GM21390 (cell line): ENCODE measurements around the gene VAC14.
"Not testable (repeated sequence)": the region's sequence is repeated elsewhere in the genome, so short reads cannot be mapped to it uniquely, and the experiment has no call there.

Source experiments
- ATAC-seq: cut with Tn5 transposase; IDR thresholded peaks from one replicate; pipeline ENCODE4 v1.9.1; 2021; ENCODE audit not compliant: unreplicated experiment

Gene VAC14

DNA sequence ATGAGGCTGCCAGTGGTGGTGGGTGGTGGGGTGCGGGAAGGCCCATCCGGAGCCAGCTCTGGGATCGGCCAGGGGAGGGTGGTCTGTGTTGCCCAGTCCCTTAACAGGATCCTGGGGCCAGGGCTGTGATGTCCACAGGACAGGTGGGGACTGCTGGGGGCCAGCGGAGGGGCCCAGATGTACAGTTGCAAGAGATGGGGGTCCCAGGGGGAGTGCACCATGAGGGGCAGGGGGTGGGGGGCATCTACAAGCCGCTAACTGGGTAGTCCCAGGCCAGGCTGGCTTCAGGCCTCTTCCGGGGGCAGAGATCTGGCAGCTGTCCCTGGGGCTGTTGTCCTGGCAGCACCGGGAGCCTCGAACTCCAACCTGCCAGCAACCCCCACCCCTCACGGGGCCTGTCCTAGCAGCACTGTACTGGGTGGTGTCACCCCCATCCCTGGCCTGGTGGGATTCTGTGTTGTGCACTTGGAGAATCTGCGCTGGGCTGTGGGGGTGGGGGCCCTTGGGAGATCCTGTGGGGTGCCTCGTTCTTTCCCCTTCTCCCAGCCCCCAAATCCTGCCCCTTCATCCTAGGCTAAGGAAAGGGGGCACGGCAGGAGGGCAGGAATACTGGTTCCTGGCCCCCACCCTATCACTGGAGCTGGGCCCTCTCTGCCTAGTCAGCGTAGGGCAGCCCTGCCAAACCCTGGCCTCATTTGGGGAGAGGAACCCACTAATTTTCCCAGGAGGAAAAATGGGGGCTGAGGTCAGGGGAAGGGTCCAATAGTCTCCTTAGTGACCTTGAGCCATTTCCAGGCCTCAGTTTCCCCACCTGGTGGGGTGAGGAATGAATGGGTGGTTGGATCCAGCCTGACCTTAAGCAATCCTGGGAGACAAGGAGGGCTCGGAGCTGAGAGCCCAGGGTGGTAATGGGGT, 116.6 kb downstream of the VAC14 start:
- ATAC-seq, result no peak

DNA sequence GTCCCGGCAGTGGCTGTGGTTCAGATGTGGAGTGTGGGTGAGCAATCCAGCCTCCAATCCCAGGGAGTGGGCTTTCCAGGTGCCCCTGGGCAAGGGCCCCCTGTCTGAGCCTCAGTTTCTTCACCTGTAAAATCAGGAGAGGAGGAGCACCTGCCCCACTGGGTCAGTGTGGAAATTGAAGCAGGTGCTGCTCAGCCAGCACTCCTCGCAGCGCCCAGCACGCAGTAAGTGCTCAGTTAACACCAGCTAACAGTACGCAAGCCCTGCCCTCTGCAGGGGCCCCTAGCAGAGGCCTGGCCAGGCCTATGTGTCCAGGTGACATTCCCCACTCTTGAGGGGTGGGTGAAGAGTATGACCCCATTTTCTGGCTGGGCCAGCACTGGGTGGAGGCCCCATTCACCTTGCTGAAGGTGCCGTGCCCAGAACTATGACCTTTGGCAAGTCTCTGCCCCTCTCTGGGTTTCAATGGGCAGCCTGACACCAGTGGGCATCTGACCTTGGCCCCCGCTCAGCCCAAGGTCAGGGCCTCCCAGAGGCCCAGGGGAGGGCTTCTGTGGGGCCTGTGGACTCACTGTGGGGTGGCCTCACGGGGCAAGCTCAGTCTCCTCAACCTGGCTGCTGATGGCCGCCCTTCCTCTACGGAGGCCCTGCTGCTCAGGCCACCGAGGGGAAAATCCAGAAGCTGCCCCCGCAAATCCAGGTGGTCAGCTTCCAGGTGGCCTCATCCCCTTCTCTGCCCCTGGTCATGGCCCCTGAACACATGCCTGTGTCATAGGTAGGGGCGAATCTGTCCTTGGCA, 117.6 kb downstream of the VAC14 start:
- no peak for ATAC-seq

DNA sequence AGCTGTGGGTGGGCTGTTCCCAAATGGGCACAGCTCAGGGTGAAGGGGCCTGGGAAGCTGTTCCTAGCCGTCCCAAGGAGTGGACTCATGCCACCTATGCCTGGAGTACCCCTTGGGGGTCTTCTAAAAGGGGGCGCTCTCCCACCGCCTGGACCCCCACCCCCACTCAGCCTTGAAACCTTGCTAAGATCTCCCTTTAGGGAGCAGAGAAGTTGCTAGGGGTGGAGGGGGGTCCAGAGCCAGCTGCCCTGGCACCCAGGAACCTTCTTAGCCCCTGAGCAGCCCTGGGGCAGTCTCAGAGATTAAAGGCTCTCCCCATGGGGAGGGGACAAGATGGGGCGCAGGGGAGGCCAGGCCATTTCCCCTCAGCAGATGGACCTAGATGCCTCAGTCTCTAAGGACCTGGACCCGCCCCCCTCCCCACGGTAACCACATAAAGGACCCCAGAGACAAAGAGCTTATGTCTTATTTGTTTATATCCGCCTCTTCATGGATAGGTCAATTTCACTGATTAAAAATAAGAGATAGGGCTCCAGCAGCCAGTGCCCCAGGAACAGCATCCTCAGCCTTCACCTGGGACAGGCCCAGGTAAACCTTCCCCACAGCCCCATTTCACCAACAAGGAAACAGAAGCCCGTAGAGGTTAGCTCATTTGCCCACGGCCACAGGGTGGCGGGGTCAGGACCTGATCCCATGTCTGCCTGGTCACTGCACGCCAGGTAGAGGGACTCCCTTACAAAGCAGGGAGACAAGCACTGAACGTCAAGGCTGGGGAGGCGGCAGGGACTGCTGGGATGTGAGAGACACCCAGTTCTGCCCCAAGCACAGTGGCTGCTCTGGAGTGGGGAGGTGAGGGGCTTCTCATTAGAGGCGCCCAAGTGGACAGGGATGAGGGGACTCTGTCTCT, 118.5 kb downstream of the VAC14 start:
- no peak for ATAC-seq

DNA sequence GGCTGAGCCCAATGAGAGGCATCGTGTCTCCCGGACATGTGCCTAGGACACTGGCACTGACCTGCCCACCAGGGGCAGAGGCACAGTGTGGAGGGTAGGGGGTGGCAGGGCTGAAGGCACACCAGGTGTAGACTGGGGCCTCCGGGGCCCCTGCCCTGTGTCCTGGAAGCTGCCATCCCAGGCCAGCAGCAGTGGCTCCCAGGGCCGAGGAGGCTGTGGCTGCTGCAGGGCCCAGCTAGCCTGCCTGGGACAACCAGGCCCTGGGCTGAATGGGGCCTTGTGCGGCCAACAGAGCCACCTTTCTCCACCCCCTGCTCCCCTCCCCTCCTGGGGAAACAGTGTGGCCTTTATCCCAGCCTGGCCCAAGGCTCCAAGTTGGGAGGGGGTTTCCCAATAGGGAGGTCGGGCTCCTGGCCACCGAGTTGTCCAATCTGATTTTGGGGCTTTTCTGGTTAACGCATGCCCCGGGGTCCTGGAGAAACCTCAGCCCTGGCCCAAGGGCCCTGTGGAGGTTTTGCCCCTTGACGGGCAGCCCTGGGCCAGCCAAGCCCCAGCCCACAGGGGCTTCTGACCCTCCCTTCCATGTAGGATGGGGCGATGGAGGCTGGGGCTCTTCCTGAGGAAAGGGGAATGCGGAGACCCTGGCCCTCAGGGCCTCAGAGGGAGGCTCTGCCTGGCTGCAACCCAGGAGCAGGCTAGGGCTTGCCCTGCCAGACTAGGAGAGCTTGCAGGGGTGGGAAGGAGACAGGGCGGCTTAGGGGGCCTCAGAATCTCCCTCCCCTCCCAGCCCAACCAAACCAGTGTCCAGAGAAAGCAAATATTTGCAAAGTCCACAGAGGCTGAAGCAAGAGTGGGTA, 119.3 kb downstream of the VAC14 start:
- ATAC-seq, result no peak

DNA sequence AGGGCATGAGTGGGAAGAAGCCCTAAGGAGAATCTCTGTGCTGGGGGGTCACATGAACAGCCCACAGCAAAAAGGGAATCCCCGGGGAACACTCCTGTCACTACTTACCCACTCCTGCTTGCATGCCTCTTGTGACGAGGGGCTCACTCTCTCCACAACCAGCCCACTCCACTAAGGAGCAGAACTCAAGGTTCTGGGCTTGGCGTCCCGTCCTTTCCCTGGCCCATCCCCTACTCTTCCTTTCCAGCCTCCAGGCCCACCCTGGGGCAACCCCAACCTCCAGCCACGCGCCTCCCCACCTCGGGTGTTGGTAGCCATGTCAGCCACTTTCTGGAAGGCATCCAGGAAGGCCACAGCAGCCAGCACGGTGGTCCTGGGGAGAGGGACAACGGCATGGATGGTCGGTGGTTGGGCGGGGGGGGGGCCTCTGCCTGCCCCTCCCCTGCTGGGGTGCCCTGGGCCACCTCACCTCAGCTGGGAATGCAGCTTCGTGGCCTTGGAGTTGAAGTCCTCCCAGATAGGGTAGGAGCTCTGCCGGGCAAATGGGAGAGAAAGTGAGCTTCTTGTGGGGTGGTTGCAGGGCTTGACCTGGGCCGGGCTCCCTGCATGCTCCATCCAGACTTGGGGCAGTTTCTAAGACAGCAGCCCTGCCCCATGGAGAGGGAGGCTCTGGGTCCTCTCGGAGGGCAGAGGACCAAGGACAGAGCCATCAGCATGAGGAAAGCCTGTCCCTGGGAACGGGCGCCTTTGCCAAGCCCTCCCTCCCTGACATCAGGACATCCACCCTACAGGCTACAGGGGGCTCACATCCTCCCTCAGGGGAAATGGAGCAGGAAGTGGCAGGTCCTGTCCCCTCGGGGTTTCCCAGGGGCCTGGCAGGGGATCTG, 120.2 kb downstream of the VAC14 start:
- ATAC-seq, result no peak

DNA sequence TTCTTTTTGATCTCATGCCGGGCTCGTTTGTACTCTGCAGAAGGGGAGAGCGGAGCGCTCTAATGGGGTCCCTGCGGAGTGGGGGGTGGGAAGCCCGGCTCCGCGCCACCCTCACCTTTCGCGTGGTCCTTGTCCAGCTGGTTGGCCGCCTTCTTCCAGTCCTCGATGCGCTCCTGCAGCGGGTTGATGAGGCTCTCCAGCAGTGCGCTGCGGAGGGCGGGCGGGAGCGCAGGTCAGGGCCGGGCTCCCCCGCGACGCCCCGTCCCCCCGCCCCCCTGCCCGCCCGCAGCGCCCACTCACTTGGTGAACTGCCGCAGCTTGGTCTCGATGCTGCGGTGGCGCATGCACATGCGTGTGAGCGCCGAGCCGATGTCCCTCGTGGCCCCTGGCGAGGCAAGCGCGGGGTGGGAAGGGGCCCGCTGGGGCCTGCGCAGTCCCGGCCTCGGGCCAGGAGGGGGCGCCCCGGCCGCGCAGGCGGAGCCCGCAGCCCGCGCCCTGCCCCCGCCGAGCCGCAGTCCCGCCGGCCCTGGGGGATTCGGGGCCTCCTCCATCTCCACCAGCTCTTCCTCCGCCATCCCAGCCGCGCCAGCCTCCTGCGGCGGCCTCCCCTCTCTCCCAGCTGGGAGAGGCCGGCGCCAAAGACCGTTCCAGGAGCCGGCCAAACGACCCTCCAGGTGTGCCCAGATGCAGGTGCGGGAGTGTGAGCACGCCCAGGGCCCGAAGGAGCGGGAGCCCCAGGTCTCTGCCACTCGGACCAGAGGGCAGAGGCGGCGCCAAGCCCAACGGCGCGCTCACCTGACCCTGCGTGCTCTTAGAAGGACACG, 121.1 kb downstream of the VAC14 start:
- ATAC-seq, result no peak

DNA sequence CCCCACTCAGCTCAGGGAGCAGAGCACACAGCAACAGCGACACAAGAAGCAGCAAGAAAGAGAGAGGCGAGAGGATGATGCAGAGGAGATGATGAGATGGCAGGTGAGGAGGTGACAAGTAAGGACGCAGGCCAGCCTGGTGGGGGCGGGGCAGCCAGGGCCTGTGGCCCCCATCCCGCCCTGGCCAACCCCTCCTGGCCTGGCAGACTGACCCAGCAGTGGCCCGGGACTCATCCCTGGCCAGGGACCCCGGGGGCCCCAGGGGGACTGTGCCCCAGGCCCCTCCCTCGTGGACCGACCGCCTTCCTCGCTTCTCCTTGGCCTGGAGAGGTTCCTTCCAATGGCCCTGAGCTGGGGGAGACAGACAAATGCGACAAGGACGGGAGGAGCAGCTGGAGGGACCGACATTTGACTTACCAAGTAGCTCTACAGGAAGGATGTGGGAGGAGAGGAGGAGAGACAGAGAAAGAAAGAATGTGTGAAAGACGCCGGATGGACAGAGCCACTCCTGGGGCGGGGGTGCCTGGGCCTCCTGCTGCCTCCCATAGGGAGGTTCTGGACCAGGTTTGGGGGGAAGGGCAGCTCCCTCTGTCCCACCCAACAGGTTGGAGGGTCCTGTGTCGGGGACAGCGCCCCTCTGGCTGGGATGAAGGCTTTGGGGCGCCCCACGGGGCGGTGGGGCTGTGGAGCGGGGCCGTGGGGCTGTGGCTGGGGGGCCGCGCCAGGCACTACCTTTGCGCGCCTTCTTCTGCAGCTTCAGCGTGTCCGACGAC, 121.9 kb downstream of the VAC14 start:
- ATAC-seq, result no peak

DNA sequence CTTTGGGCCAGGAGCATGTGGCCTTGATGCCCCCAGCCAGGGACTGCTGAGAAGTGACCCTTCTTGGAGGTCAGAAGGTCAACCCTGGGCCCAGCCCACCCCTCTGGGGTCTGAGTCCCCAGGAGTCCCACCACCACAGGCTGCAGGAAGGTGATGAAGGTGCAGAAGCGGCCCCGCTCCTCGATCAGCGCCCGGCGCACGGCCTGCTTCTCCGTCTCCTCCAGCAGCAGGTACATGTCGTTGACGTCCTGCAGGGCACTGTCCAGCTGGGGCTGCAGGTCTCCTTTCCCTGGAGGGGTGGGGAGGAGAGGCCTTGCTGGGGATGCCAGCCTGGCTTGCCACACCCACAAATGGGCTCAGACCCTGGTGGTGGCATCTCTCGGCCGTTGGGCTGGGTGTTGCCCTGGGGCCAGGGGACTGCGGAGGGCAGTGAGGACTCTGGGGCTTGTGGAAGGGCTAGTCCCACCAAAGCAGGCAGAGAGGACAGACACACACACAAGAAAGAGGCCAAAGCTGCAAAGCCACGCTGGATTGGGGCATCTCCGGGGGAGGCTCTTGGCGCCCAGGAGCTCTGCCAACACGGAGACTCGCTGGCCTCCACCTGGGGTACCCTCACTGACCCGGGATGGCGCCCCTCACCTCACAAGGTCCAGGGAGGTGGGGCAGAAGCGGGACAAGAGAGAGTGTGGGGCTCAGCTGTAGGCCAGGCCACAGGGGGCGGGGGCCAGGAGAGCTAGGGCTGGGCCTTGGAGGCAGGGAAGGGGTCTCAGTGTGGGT, 122.6 kb downstream of the VAC14 start:
- ATAC-seq, result no peak

DNA sequence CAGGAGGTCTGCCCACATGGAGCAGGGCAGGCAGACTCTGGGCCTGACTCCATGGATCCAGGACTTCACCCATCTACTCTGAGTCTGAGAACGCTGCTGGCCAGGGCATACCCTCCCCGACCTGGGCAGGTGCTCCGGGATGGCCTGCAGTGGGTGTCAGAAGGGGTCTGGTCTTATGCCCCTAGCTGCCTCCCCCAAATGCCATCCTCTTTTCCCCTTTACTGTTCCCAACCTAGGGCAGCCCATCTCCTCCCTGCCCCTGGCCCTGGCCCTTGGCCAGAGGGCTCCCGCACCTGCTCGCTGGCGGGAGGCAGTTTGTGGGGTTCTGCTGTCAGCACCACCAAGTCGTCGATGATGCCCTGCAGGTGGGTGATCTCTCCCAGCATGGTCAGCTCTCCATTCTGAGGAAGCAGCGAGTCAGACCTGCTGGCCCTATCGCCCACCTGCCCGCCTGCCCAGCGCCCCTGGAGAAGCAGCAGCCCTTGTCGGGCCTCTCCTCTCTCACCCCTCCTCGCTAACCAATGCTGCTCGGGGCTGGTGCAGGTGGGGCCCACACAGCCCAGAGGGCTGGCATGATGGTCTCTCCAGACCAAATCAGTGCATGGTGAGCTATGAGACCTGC, 123.3 kb downstream of the VAC14 start:
- ATAC-seq, result no peak

DNA sequence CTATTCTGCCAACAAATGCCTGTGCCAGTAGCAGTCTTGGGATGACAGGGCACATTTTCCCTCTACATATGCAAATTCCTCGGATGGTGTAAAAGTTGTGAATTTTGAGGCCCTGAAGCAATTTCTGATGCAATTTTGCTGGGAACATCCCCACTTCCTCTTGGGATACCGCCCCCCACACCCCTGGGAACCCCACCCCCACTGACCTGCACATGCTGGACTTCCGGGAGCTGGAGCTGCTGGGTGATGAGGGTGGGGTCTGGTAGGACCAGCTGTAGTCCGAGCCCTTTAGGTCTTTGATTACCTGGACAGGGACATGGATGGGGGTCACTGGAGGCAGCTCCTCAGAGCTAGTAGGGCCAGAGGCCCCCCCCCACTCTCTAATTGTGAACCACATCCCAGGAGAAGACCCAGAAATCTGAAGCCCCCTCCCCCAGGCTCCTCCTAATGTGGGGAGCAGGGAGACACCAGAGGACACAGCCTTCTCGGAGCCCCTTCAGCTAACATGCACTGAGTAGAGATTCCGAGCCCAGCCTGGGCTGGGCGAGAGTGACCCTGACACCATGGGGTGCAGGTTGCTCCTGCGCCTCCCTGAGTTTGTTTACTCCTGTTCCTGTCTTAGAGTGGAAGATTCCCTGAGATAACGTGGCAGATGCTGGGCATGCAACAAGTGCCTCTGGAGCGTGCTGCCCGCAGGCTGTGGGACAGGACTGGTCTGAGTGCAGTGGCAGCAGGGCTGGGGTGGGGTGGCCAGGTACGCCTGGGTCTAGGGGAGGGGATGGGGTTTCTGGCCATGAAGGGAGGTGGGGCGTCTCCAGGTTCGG, 124.1 kb downstream of the VAC14 start:
- no peak for ATAC-seq

DNA sequence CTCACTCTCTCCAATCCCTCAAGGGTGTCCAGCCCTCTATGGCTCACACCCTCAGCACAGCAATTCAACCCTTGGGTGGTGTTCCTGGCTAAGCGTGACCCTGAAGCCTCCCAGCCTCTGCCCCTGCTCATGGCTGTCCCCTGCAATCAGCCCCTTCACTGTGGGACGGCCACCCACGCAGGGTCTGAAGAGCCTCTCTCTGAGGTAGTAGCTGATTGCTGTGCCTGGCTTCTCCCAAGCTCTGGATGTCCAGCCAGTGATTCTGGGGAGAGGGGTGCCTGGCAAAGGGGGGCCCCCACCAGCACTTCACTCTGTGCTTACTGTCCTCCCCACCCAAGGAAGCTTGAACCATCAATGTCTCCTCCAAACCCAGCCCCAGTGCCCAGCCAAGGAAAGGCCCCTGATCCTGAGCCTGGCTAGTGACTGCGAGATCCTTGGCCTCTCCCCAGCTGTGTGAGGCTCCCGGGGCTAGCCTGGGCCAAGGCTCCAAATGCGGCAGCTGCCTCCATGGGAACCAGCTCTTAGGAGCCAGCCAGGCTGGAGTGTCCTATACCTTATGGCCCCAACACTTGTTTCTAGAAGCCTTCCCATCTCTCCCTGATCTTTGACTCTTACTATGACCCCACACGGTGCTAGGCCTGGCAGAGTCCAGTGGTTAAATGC, 125.0 kb downstream of the VAC14 start:
- ATAC-seq, result no peak

DNA sequence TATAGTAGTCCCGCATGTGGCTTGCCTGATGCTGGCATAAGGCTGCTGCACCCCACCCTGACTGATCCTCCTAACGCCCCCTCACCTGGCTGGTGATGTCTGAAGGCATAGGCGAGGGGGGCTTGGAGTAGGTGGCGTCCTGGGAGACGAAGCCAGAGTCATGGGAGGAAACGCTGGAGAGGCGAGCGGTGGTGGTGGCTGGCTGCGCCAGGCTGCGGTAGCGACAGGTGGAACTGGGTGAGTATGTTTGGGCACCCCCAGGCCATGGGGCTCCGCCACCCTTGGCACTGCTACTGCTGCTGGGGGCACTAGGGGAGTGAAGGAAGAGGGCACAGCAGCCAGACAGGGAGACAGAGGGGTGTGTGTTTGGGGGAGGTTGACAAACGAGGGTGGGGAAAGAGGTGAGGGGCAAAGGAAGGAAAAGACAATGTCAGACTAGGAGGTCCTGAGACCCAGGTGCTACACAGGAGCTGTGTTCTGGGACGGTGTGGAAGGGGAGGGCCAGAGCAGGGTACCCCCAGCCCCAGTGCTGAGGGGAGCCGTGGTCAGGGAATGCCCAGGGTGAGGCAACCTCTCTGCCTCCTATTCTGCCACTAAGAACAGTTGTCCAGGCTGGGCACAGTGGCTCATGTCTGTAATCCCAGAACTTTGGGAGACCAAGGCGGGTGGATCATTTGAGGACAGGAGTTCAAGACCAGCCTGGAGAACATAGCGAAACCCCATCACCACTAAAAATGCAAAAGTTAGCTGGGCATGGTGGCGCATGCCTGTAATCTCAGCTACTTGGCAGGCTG, 126.5 kb downstream of the VAC14 start:
- no peak for ATAC-seq

DNA sequence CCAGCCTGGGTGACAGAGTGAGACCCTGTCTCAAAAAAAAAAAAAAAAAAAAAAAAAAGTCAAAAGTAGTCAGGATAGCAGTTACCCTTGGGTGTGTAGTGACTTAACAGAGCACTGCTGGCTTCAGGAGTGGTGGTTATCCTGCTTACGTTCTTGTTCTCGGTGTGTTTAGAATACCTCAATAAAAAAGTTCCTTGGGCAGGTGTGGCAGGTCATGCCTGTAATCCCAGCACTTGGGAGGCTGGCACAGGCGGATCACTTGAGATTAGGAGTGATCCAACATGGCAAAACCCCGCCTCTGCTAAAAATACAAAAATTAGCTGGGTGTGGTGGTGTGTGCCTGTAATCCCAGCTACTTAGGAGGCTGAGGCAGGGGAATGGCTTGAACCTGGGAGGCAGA, 130.0 kb downstream of the VAC14 start:
- ATAC-seq, result not testable (repeated sequence)

DNA sequence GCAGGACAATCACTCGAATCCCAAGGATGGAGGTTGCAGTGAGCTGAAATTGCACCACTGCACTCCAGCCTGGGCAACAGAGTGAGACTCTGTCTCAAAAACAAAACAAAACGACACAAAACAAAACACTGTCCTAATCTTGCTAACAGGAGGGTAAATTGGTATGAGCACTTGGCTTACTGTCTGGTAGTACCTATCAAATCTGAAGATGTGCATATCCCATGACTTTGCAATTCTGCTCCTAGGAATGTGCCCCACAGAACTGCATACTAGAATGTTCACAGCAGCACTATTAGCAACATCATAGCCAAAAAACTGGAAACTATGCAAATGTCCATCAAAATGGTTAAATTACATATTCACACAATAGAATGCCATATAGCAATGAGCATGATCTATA, 130.8 kb downstream of the VAC14 start:
- ATAC-seq, result no peak
